ENCODE measurements around the gene NKX2-4.

The NKX2-4 gene

GRCh38 chr20:21357844-21358243, 39.5 kb downstream of the NKX2-4 start:
- DNase-seq = no peak

- no peak for DNase-seq
These were observed 40.9 kb downstream of the NKX2-4 start for GRCh38 chr20:21356386-21356785.

GRCh38 chr20:21355981-21356380, 41.3 kb downstream of the NKX2-4 start:
- DNase-seq = no peak

GRCh38 chr20:21353236-21353635, 44.1 kb downstream of the NKX2-4 start:
- DNase-seq = peak; percentile 79

- DNase-seq = peak; percentile 64
These were observed 44.6 kb downstream of the NKX2-4 start for GRCh38 chr20:21352703-21353102.

Measured in HCEC 1CT (cell line).